VCaP (cell line): ENCODE measurements around the gene SLC25A34.

ENCODE experiments used
- H3K27ac ChIP-seq: fragments of 450-650 bp; 2 replicates; pipeline ENCODE4 v1.5.1; 2017
- TF ChIP-seq, protein P1 (sequence below): fragments of 450-650 bp; conservative IDR thresholded peaks from 2 replicates; pipeline ENCODE4 v1.5.1; 2017; ENCODE audit warnings: mild to moderate bottlenecking, moderate library complexity

The SLC25A34 gene

DNA sequence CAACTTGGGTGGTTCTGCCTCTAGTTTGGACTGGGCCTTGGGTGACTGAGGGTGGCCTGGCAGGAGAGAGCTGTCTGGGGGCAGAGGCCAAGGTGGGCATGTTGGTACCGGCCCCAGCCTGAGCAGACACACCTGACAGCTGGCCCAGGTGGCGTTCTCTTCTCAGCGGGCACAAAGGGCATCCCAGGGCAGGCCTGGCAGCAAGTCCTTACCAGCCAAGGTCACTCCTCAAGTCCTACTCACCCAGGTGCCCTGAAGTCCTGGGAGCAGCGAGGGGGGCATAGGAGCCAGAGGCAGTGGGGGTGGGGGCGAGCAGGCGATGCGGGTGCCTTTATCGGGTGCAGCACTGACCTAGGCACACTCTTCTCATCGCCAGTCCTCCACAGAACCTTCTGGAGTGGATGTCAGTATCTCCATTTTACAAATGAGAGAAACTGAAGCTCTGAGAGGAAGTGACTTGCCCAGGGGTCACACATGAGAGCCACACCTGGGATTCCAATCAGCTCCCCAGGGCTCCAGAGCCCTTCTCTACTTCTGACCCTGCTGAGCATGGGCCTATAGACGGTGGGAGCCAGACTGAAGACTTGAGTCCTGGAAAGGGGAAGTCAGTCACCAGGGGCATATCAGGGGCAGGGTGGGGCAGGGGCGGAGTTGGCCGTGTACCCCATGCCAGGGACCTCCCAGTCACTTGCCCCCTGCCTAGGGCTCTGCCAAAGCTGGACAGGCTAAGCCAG, 587 bp upstream of the SLC25A34 start:
- TF ChIP-seq, protein P1, sequence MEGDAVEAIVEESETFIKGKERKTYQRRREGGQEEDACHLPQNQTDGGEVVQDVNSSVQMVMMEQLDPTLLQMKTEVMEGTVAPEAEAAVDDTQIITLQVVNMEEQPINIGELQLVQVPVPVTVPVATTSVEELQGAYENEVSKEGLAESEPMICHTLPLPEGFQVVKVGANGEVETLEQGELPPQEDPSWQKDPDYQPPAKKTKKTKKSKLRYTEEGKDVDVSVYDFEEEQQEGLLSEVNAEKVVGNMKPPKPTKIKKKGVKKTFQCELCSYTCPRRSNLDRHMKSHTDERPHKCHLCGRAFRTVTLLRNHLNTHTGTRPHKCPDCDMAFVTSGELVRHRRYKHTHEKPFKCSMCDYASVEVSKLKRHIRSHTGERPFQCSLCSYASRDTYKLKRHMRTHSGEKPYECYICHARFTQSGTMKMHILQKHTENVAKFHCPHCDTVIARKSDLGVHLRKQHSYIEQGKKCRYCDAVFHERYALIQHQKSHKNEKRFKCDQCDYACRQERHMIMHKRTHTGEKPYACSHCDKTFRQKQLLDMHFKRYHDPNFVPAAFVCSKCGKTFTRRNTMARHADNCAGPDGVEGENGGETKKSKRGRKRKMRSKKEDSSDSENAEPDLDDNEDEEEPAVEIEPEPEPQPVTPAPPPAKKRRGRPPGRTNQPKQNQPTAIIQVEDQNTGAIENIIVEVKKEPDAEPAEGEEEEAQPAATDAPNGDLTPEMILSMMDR: no peak
- no peak overlapping the region for H3K27ac ChIP-seq

DNA sequence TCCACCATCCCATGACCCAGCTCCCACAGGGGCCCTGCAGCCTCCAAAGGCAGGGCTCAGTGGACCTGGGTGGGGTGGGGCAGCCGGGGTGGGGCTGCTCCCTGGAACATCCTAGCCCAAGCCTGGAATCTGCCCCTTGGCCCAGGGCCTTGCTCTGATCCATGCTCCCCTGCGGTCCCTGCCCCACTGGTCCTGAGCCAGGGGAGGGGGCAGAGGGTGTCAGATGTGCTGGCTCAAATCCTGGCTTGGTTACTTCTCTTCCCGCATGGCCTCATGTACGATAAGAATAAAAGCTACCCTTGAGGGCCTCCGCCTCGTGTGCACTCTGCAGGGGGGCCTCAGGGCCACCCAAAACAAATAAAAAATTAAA, 819 bp downstream of the SLC25A34 start:
- TF ChIP-seq, protein P1: no peak
- no peak overlapping the region for H3K27ac ChIP-seq

DNA sequence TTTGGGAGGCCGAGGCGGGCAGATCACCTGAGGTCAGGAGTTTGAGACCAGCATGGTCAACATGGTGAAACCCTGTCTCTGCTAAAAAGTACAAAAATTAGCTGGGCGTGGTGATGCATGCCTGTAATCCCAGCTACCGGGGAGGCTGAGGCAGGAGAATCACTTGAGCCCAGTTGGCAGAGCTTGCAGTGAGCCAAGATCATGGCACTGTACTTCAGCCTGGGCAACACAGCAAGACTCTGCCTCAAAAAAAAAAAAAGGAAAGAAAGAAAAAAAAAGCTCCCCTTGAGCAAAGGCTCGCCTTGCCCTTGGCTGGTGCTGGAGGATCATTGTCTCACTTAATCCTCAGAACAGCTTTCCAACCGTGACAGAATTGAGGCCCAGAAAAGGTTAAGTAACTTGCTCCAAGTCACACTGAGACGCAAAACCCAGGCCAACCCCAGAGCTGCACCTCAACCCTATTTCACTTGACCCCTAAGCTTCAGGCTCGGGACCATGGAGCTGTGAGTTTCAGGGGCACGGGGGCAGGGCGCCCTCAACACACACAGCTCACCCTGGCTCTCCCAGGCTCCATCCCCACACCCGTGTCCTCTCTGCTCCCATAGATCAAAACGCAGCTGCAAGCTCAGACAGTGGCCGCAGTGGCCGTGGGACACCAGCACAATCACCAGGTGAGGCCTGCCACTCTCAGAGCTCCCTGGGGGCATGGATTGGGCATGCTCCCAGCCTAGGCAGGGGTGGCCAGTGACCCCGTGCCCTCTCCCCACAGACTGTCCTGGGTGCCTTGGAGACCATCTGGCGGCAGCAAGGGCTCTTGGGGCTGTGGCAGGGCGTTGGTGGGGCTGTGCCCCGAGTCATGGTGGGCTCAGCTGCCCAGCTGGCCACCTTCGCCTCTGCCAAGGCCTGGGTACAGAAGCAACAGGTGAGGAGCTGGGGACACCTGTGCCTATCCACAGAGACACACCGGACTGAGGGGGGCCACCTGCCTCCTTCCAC, 1.6 kb downstream of the SLC25A34 start:
- TF ChIP-seq, protein P1: no peak
- no peak overlapping the region for H3K27ac ChIP-seq

DNA sequence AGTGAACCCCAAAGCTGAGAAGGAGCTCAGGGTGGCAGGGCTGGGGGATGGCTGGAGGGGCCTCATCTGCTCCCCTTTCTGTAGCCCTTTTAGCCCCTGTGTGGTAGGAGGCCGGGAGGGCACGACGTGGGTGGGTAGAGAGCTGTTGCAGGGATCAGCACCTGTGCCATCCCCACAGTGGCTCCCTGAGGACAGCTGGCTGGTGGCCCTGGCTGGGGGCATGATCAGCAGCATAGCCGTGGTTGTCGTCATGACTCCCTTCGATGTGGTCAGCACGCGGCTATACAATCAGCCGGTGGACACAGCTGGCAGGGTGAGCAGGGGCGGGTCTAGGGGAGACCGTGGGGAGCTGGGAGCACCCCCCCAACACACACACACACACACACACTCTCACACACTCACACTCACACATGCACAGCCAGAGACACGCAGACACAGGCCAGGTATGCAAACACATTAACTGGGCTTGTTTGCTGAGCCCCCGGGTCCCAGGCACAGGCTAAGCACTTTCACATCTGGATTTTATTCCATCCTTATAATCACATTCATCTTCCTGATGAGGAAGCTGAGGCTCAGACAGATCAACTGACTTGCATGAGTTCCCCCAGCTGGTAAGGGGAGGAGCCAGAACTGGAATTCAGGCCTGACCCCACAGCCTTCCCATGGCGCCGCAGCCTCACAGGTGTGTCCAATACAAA, 2.5 kb downstream of the SLC25A34 start:
- TF ChIP-seq, protein P1: no peak
- H3K27ac ChIP-seq: no peak overlapping the region

DNA sequence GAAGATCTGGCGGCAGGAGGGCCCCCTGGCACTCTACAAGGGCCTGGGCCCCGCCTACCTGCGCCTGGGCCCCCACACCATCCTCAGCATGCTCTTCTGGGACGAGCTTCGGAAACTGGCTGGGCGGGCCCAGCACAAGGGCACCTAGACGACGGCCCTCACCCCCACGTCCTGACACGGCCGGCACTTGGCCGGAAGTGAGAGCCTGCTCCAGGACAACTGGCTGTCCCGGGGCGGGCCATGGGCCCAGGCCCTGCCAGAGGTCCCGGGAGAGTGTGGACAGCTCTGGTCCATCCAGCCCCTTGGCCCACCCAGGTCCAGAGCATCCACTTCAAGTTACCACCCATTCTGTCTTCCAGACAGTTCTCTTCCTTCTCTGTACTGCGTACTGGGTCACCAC, 3.2 kb downstream of the SLC25A34 start:
- TF ChIP-seq, protein P1: no peak
- no peak overlapping the region for H3K27ac ChIP-seq

DNA sequence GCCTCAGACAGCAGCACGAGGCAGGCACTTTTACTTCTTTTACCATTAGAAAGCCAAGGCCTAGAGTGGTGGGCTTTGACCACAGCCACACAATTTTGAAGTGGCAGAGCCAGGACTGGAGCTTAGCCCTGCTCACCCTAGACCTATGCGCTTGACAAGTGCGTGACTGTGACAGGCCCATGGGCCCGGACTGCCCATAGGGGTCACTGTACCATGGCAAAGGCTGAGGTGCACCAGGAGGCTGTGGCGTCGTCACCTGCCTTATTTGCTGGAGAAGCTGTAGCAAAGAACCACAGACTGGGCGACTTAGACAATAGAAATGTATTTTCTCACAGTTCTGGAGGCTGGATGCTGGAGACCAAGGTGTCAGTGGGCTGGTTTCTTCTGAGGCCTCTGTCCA, 3.7 kb downstream of the SLC25A34 start:
- no peak overlapping the region for H3K27ac ChIP-seq
- TF ChIP-seq, protein P1: peak; percentile 35; the same call in 1 of the 2 replicates
